G401 (cell line): ENCODE measurements around the gene LDLR. TPM values are rescaled to one million over a fixed set of nuclear protein-coding genes. Genes with fewer than 3 reads are reported as not detected.

Source experiments
- DNase-seq: peaks from one replicate; pipeline ENCODE4 v3.0.0-alpha.2; 2015; ENCODE audit warnings: low spot score
- in situ Hi-C: cut with HindIII; loops from 2 replicates; pipeline ENCODE4 v1.10.0; 2016; ENCODE audit warnings: low sequenced_read_pairs, mixed read lengths
- total RNA-seq: library from RNA; depleted of rRNA; stranded (reverse); fragments of >200 nt; shearing (Covaris generic); gene quantifications from 2 replicates; pipeline ENCODE4 v1.2.3, GENCODE V29; 2014; rRNA removed

LDLR gene
- 38.2 and 47.4 TPM in 2 replicates for total RNA-seq

GRCh38 chr19:11089254-11090013 lies at the start of gene LDLR:
LDLR (plus strand) TSS chr19:11089463; CDS start chr19:11089549, 86 bp downstream.
- in situ Hi-C loops, result no loop called here

GRCh38 chr19:11041194-11041593 lies 48.1 kb upstream of the LDLR start:
- in situ Hi-C loops, result loop anchor here (10.0 kb wide), 1 partner anchor 126 kb away; no protein-coding TSS in a partner anchor
- no peak for DNase-seq

More at GRCh38 chr19:11089254-11090013, at the start of gene LDLR:
- DNase-seq, result peak; percentile 90

- in situ Hi-C loops, result loop anchor here (10.0 kb wide), 1 partner anchor 127 kb away; no protein-coding TSS in a partner anchor
- no peak for DNase-seq
Measured at GRCh38 chr19:11041966-11042627, 47.2 kb upstream of the LDLR start.

GRCh38 chr19:11044431-11044830 lies 44.8 kb upstream of the LDLR start:
- no peak for DNase-seq
- in situ Hi-C loops, result loop anchor here (10.0 kb wide), 1 partner anchor 130 kb away; no protein-coding TSS in a partner anchor

- in situ Hi-C loops, result loop anchor here (10.0 kb wide), 1 partner anchor 131 kb away; no protein-coding TSS in a partner anchor
- no peak for DNase-seq
Measured at GRCh38 chr19:11045536-11045935, 43.7 kb upstream of the LDLR start.

GRCh38 chr19:11046605-11047354 lies 42.5 kb upstream of the LDLR start:
- DNase-seq, result no peak
- in situ Hi-C loops, result loop anchor here (10.0 kb wide), 1 partner anchor 132 kb away; no protein-coding TSS in a partner anchor

- no peak for DNase-seq
- in situ Hi-C loops, result loop anchor here (10.0 kb wide), 1 partner anchor 133 kb away; no protein-coding TSS in a partner anchor
Measured at GRCh38 chr19:11047866-11048265, 41.4 kb upstream of the LDLR start.

GRCh38 chr19:11050323-11051114 lies 38.7 kb upstream of the LDLR start:
- in situ Hi-C loops, result no loop called here
- DNase-seq, result peak; percentile 31

- DNase-seq, result no peak
- in situ Hi-C loops, result no loop called here
Measured at GRCh38 chr19:11053817-11054195, 35.5 kb upstream of the LDLR start.

GRCh38 chr19:11054200-11054599 lies 35.1 kb upstream of the LDLR start:
- DNase-seq, result no peak

GRCh38 chr19:11054628-11055027 lies 34.6 kb upstream of the LDLR start:
- in situ Hi-C loops, result no loop called here
- no peak for DNase-seq

More at GRCh38 chr19:11054200-11054599, 35.1 kb upstream of the LDLR start:
- in situ Hi-C loops, result no loop called here

GRCh38 chr19:11058246-11059030 lies 30.8 kb upstream of the LDLR start:
- DNase-seq, result no peak
- in situ Hi-C loops, result no loop called here

GRCh38 chr19:11059511-11060358 lies 29.5 kb upstream of the LDLR start:
- in situ Hi-C loops, result loop anchor here (5.0 kb wide), 1 partner anchor 32 kb away; no protein-coding TSS in a partner anchor
- DNase-seq, result no peak

- no peak for DNase-seq
- in situ Hi-C loops, result loop anchor here (5.0 kb wide), 1 partner anchor 35 kb away; no protein-coding TSS in a partner anchor
Measured at GRCh38 chr19:11061952-11062351, 27.3 kb upstream of the LDLR start.

GRCh38 chr19:11063434-11063833 lies 25.8 kb upstream of the LDLR start:
- no peak for DNase-seq
- in situ Hi-C loops, result loop anchor here (5.0 kb wide), 1 partner anchor 36 kb away; no protein-coding TSS in a partner anchor

GRCh38 chr19:11064831-11065303 lies 24.4 kb upstream of the LDLR start:
- in situ Hi-C loops, result loop anchor here (5.0 kb wide), 1 partner anchor 38 kb away; no protein-coding TSS in a partner anchor

GRCh38 chr19:11066326-11066725 lies 22.9 kb upstream of the LDLR start:
- no peak for DNase-seq
- in situ Hi-C loops, result no loop called here

More at GRCh38 chr19:11064831-11065303, 24.4 kb upstream of the LDLR start:
- peak; percentile 13 for DNase-seq
